Measurements from ENCODE around the gene GSC.
"Not testable (repeated sequence)": the region's sequence is repeated elsewhere in the genome, so short reads cannot be mapped to it uniquely, and the experiment has no call there.

Gene GSC

GRCh38 chr14:94728950-94729349 lies 41.0 kb downstream of the GSC start:
- Histone ChIP-seq H3K9me3 (no peaks in the 10 kb centered on the region), H3K27me3 (peaks cover 5% of the 10 kb centered on the region), H3K4me1 (ENCODE audit: control insufficient read depth in 1 of 2, insufficient read depth in 1 of 2, low read depth in 1 of 2, low read length in 1 of 2) (no peaks in the 10 kb centered on the region), H3K27ac (no peak overlapping the region), H3K36me3 (no peaks in the 10 kb centered on the region), H3K4me3 (ENCODE audit: low read depth in 1 of 2, low read length in 1 of 2) (no peak overlapping the region)
- no peak for TF ChIP-seq CTCF (IDR thresholded peaks at IDR 0.05)

GRCh38 chr14:94728440-94728839 lies 41.5 kb downstream of the GSC start:
- not testable (repeated sequence) for H3K9me3 ChIP-seq; H3K4me3 ChIP-seq (ENCODE audit: low read depth in 1 of 2, low read length in 1 of 2); H3K27ac ChIP-seq; H3K36me3 ChIP-seq; H3K4me1 ChIP-seq (ENCODE audit: control insufficient read depth in 1 of 2, insufficient read depth in 1 of 2, low read depth in 1 of 2, low read length in 1 of 2); H3K27me3 ChIP-seq

- not testable (repeated sequence) for H3K4me1 ChIP-seq (ENCODE audit: control insufficient read depth in 1 of 2, insufficient read depth in 1 of 2, low read depth in 1 of 2, low read length in 1 of 2); H3K36me3 ChIP-seq; H3K9me3 ChIP-seq; H3K27ac ChIP-seq; H3K27me3 ChIP-seq; H3K4me3 ChIP-seq (ENCODE audit: low read depth in 1 of 2, low read length in 1 of 2)
These were observed 43.3 kb downstream of the GSC start for GRCh38 chr14:94726649-94727048.

- H3K4me1 ChIP-seq (ENCODE audit: control insufficient read depth in 1 of 2, insufficient read depth in 1 of 2, low read depth in 1 of 2, low read length in 1 of 2) = no peaks in the 10 kb centered on the region
- no peak overlapping the region for H3K27ac ChIP-seq
- H3K9me3 ChIP-seq = no peaks in the 10 kb centered on the region
- no peak for TF ChIP-seq CTCF (IDR thresholded peaks at IDR 0.05)
- no peak overlapping the region for H3K4me3 ChIP-seq (ENCODE audit: low read depth in 1 of 2, low read length in 1 of 2)
- no peaks in the 10 kb centered on the region for H3K36me3 ChIP-seq
- peaks cover 5% of the 10 kb centered on the region for H3K27me3 ChIP-seq
These were observed 44.9 kb downstream of the GSC start for GRCh38 chr14:94724993-94725392.

GRCh38 chr14:94722397-94722796 lies 47.5 kb downstream of the GSC start:
- H3K27me3 ChIP-seq = peaks cover 1% of the 10 kb centered on the region
- H3K4me3 ChIP-seq (ENCODE audit: low read depth in 1 of 2, low read length in 1 of 2) = no peak overlapping the region
- no peaks in the 10 kb centered on the region for H3K4me1 ChIP-seq (ENCODE audit: control insufficient read depth in 1 of 2, insufficient read depth in 1 of 2, low read depth in 1 of 2, low read length in 1 of 2)
- H3K36me3 ChIP-seq = no peaks in the 10 kb centered on the region
- no peak for TF ChIP-seq CTCF (IDR thresholded peaks at IDR 0.05)
- H3K27ac ChIP-seq = no peak overlapping the region
- H3K9me3 ChIP-seq = no peaks in the 10 kb centered on the region
